OCI-LY3 (cell line): Measurements from ENCODE around the gene IGDCC3.
"Not testable (repeated sequence)": the region's sequence is repeated elsewhere in the genome, so short reads cannot be mapped to it uniquely, and the experiment has no call there.

Source experiments
- CTCF ChIP-seq: fragments of 200-600, 300-600 bp; sonication (generic); IDR thresholded peaks from 2 replicates; pipeline ENCODE4 v1.5.1; 2014; ENCODE audit warnings: antibody characterized with exemption, low read length, low read depth
- EZH2phosphoT487 ChIP-seq: fragments of 200-600 bp; shearing (Covaris generic); IDR thresholded peaks from 2 replicates; pipeline ENCODE4 v1.6.1; 2018; ENCODE audit warnings: antibody characterized with exemption, mixed run types, low read depth

DNA sequence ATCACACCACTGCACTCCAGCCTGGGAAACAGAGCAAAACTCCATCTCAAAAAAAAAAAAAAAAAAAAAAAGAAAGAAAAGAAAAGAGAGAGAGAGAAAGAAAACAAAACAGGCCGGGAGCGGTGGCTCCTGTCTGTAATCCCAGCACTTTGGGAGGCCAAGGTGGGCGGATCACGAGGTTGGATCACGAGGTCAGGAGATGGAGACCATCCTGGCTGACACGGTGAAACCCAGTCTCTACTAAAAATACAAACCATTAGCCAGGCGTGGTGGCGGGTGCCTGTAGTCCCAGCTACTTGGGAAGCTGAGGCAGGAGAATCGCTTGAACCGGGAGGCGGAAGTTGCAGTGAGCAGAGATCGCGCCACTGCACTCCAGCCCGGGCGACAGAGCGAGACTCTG lies 20.7 kb upstream of the IGDCC3 start:
- TF ChIP-seq CTCF, EZH2phosphoT487: not testable (repeated sequence)
